GM20431 (cell line): ENCODE measurements around the gene ZCCHC14.

Source experiments
- in situ Hi-C: fragments of 300-500 bp; cut with MseI, MboI; formaldehyde crosslinking; loops from one replicate; pipeline ENCODE4 v1.15.0; 2020; ENCODE audit warnings: low sequenced_read_pairs; ENCODE audit not compliant: unreplicated experiment

Gene ZCCHC14

GRCh38 chr16:87356491-87356853 is 136.4 kb downstream of the ZCCHC14 start:
- in situ Hi-C loops: no loop called here
